Mucosa of stomach (tissue), 1 donor: ENCODE data around the gene DLD.
"Not testable (repeated sequence)": the region's sequence is repeated elsewhere in the genome, so short reads cannot be mapped to it uniquely, and the experiment has no call there.

Experiments
- H3K27me3 ChIP-seq: one replicate; pipeline ENCODE4 v1.7.0; 2013; ENCODE audit warnings: mild to moderate bottlenecking, low read length; ENCODE audit not compliant: control insufficient read depth, insufficient read depth
- H3K36me3 ChIP-seq: one replicate; pipeline ENCODE4 v1.7.0; 2013; ENCODE audit warnings: low read length; ENCODE audit not compliant: control insufficient read depth, insufficient read depth
- H3K4me1 ChIP-seq: one replicate; pipeline ENCODE4 v1.7.0; 2013; ENCODE audit warnings: mild to moderate bottlenecking, low read length; ENCODE audit not compliant: control insufficient read depth, insufficient read depth
- H3K4me3 ChIP-seq: one replicate; pipeline ENCODE4 v1.7.0; 2013; ENCODE audit warnings: low read length
- H3K9ac ChIP-seq: one replicate; pipeline ENCODE4 v1.7.0; 2013; ENCODE audit warnings: mild to moderate bottlenecking, low read length, moderate library complexity
- H3K9me3 ChIP-seq: one replicate; pipeline ENCODE4 v1.7.0; 2013; ENCODE audit warnings: mild to moderate bottlenecking, low read length, moderate library complexity; ENCODE audit not compliant: control insufficient read depth
- donor health status: Pancreatic carcinoma.

Gene DLD

GRCh38 chr7:107890962-107891635 is at the start of gene DLD:
Gene DLD (plus strand): TSS chr7:107891183. CDS start chr7:107891251, 68 bp downstream.
- no peaks in the 10 kb centered on the region for H3K36me3 ChIP-seq
- H3K9me3 ChIP-seq: no peaks in the 10 kb centered on the region
- H3K4me1 ChIP-seq: peaks cover 11% of the 10 kb centered on the region
- peak within 1 kb of the TSS; percentile 71 for H3K4me3 ChIP-seq
- H3K9ac ChIP-seq: peak within 1 kb of the TSS; percentile 78
- no peaks in the 10 kb centered on the region for H3K27me3 ChIP-seq

- H3K4me1 ChIP-seq: no peaks in the 10 kb centered on the region
- H3K9me3 ChIP-seq: no peaks in the 10 kb centered on the region
- no peak overlapping the region for H3K9ac ChIP-seq
- H3K27me3 ChIP-seq: no peaks in the 10 kb centered on the region
- no peaks in the 10 kb centered on the region for H3K36me3 ChIP-seq
- H3K4me3 ChIP-seq: no peak overlapping the region
Observed at GRCh38 chr7:107842213-107842612, 48.8 kb upstream of the DLD start.

GRCh38 chr7:107843184-107843583 is 47.8 kb upstream of the DLD start:
- Histone ChIP-seq H3K9ac (no peak overlapping the region), H3K36me3 (no peaks in the 10 kb centered on the region)

GRCh38 chr7:107846324-107846723 is 44.7 kb upstream of the DLD start:
- H3K9me3 ChIP-seq: no peaks in the 10 kb centered on the region
- no peak overlapping the region for H3K4me3 ChIP-seq
- no peaks in the 10 kb centered on the region for H3K4me1 ChIP-seq
- no peak overlapping the region for H3K9ac ChIP-seq
- no peaks in the 10 kb centered on the region for H3K27me3 ChIP-seq
- no peaks in the 10 kb centered on the region for H3K36me3 ChIP-seq

More at GRCh38 chr7:107843184-107843583, 47.8 kb upstream of the DLD start:
- H3K4me1 ChIP-seq: no peaks in the 10 kb centered on the region
- no peak overlapping the region for H3K4me3 ChIP-seq
- no peaks in the 10 kb centered on the region for H3K27me3 ChIP-seq
- no peaks in the 10 kb centered on the region for H3K9me3 ChIP-seq

- no peak overlapping the region for H3K9ac ChIP-seq
Observed at GRCh38 chr7:107847168-107847835, 43.7 kb upstream of the DLD start.

GRCh38 chr7:107847836-107848175 is 43.2 kb upstream of the DLD start:
- not testable (repeated sequence) for H3K9ac ChIP-seq

More at GRCh38 chr7:107847168-107847835, 43.7 kb upstream of the DLD start:
- Histone ChIP-seq H3K36me3 (no peaks in the 10 kb centered on the region), H3K4me3 (no peak overlapping the region), H3K4me1 (no peaks in the 10 kb centered on the region), H3K27me3 (no peaks in the 10 kb centered on the region), H3K9me3 (no peaks in the 10 kb centered on the region)

GRCh38 chr7:107848211-107848610 is 42.8 kb upstream of the DLD start:
- H3K36me3 ChIP-seq, H3K4me1 ChIP-seq, H3K27me3 ChIP-seq, H3K9ac ChIP-seq, H3K4me3 ChIP-seq, H3K9me3 ChIP-seq: not testable (repeated sequence)

More at GRCh38 chr7:107847836-107848175, 43.2 kb upstream of the DLD start:
- H3K27me3 ChIP-seq, H3K4me3 ChIP-seq, H3K9me3 ChIP-seq, H3K36me3 ChIP-seq, H3K4me1 ChIP-seq: not testable (repeated sequence)

GRCh38 chr7:107850216-107850615 is 40.8 kb upstream of the DLD start:
- H3K4me3 ChIP-seq: no peak overlapping the region

GRCh38 chr7:107850643-107851042 is 40.3 kb upstream of the DLD start:
- H3K4me1 ChIP-seq: no peaks in the 10 kb centered on the region
- no peak overlapping the region for H3K4me3 ChIP-seq
- no peaks in the 10 kb centered on the region for H3K27me3 ChIP-seq
- no peaks in the 10 kb centered on the region for H3K9me3 ChIP-seq
- H3K36me3 ChIP-seq: no peaks in the 10 kb centered on the region
- no peak overlapping the region for H3K9ac ChIP-seq

More at GRCh38 chr7:107850216-107850615, 40.8 kb upstream of the DLD start:
- no peaks in the 10 kb centered on the region for H3K36me3 ChIP-seq
- no peaks in the 10 kb centered on the region for H3K9me3 ChIP-seq
- H3K9ac ChIP-seq: no peak overlapping the region
- no peaks in the 10 kb centered on the region for H3K4me1 ChIP-seq
- no peaks in the 10 kb centered on the region for H3K27me3 ChIP-seq

- Histone ChIP-seq H3K4me1 (no peaks in the 10 kb centered on the region), H3K27me3 (no peaks in the 10 kb centered on the region), H3K9me3 (no peaks in the 10 kb centered on the region), H3K4me3 (no peak overlapping the region), H3K9ac (no peak overlapping the region), H3K36me3 (no peaks in the 10 kb centered on the region)
Observed at GRCh38 chr7:107854454-107854853, 36.5 kb upstream of the DLD start.

GRCh38 chr7:107854989-107855388 is 36.0 kb upstream of the DLD start:
- Histone ChIP-seq H3K4me1 (no peaks in the 10 kb centered on the region), H3K9ac (no peak overlapping the region), H3K4me3 (no peak overlapping the region), H3K36me3 (no peaks in the 10 kb centered on the region), H3K9me3 (no peaks in the 10 kb centered on the region), H3K27me3 (no peaks in the 10 kb centered on the region)

- Histone ChIP-seq H3K27me3 (peaks cover 3% of the 10 kb centered on the region), H3K9me3 (no peaks in the 10 kb centered on the region), H3K9ac (no peak overlapping the region), H3K36me3 (no peaks in the 10 kb centered on the region), H3K4me3 (no peak overlapping the region), H3K4me1 (no peaks in the 10 kb centered on the region)
Observed at GRCh38 chr7:107856806-107857540, 34.0 kb upstream of the DLD start.
